WTC11 (cell line): ENCODE measurements around the gene KANSL3. TPM values are rescaled to one million over a fixed set of nuclear protein-coding genes. Genes with fewer than 3 reads are reported as not detected.

Experiments
- ATAC-seq: fragments of 200-7000 bp; cut with Tn5 transposase; 2 replicates; pipeline ENCODE4 v1.10.0; 2021; ENCODE audit warnings: mild to moderate bottlenecking, moderate library complexity
- Bru-seq: library from RNA; stranded (reverse); fragments of 400-500 nt; gene quantifications from one replicate; lab custom pipeline; 2021; lab: Mats Ljungman, UMichigan
- CTCF ChIA-PET: fragments of 300-600 bp; sonication (Branson Sonifier 250); formaldehyde crosslinking; loops from one replicate; lab custom pipeline; 2021; ENCODE audit warnings: antibody characterized with exemption; lab: Charles Lee
- POLR2A ChIA-PET: fragments of 350-600 bp; sonication (Branson Sonifier 250); formaldehyde crosslinking; loops from one replicate; lab custom pipeline; 2021; ENCODE audit warnings: antibody characterized with exemption; lab: Charles Lee
- DNase-seq: peaks from one replicate; pipeline ENCODE4 v3.0.0; 2021; ENCODE audit warnings: low spot score
- H3K27ac Mint-ChIP-seq: 2 replicates; pipeline ENCODE4 v1.8.0; 2021; ENCODE audit warnings: mixed read lengths
- H3K27me3 Mint-ChIP-seq: 2 replicates; pipeline ENCODE4 v1.8.0; 2021; ENCODE audit warnings: low read depth, mild to moderate bottlenecking, moderate library complexity, mixed read lengths
- H3K36me3 Mint-ChIP-seq: 2 replicates; pipeline ENCODE4 v1.8.0; 2021; ENCODE audit warnings: mixed read lengths
- H3K4me1 Mint-ChIP-seq: 2 replicates; pipeline ENCODE4 v1.8.0; 2022; ENCODE audit warnings: mixed read lengths
- H3K4me3 Mint-ChIP-seq: 2 replicates; pipeline ENCODE4 v1.8.0; 2021; ENCODE audit warnings: mild to moderate bottlenecking, moderate library complexity, mixed read lengths
- H3K9me3 Mint-ChIP-seq: 2 replicates; pipeline ENCODE4 v1.8.0; 2021; ENCODE audit warnings: mixed read lengths
- CBFB ChIP-seq: sonication (generic); formaldehyde crosslinking; IDR thresholded peaks from 2 replicates; pipeline ENCODE4 v1.8.1; 2022; ENCODE audit warnings: mild to moderate bottlenecking, low read depth, missing genetic modification reagents
- CREM ChIP-seq: sonication (generic); formaldehyde crosslinking; IDR thresholded peaks from 2 replicates; pipeline ENCODE4 v1.8.1; 2022; ENCODE audit warnings: mild to moderate bottlenecking, missing genetic modification reagents, moderate library complexity
- ELF4 ChIP-seq: sonication (generic); formaldehyde crosslinking; IDR thresholded peaks from 2 replicates; pipeline ENCODE4 v1.8.1; 2022; ENCODE audit warnings: low read depth, mild to moderate bottlenecking, moderate library complexity, missing genetic modification reagents
- FOXJ3 ChIP-seq: sonication (generic); formaldehyde crosslinking; IDR thresholded peaks from 2 replicates; pipeline ENCODE4 v1.9.0; 2021; ENCODE audit warnings: missing genetic modification reagents, mild to moderate bottlenecking, borderline replicate concordance
- FOXP1 ChIP-seq: sonication (generic); formaldehyde crosslinking; IDR thresholded peaks from 2 replicates; pipeline ENCODE4 v1.8.0; 2022; ENCODE audit warnings: missing genetic modification reagents, mild to moderate bottlenecking, moderate library complexity, borderline replicate concordance
- IRF2 ChIP-seq: sonication (generic); formaldehyde crosslinking; IDR thresholded peaks from 2 replicates; pipeline ENCODE4 v1.8.0; 2022; ENCODE audit warnings: low read depth, missing genetic modification reagents, borderline replicate concordance
- NFATC4 ChIP-seq: fragments of 250-450 bp; sonication (Bioruptor Pico); IDR thresholded peaks from 2 replicates; pipeline ENCODE4 v1.9.0; 2021; ENCODE audit warnings: mild to moderate bottlenecking
- NR1H2 ChIP-seq: sonication (generic); formaldehyde crosslinking; IDR thresholded peaks from 2 replicates; pipeline ENCODE4 v1.9.0; 2021; ENCODE audit warnings: mild to moderate bottlenecking, moderate library complexity, missing genetic modification reagents
- NR3C1 ChIP-seq: sonication (generic); formaldehyde crosslinking; conservative IDR thresholded peaks from 2 replicates; pipeline ENCODE4 v1.8.1; 2023; ENCODE audit warnings: low read depth, mild to moderate bottlenecking, missing genetic modification reagents
- RORB ChIP-seq: fragments of 250-450 bp; sonication (Bioruptor Pico); IDR thresholded peaks from 2 replicates; pipeline ENCODE4 v1.9.0; 2021; ENCODE audit warnings: mild to moderate bottlenecking
- SMAD3 ChIP-seq: sonication (generic); formaldehyde crosslinking; IDR thresholded peaks from 2 replicates; pipeline ENCODE4 v1.8.0; 2022; ENCODE audit warnings: missing genetic modification reagents, mild to moderate bottlenecking, borderline replicate concordance
- SMAD4 ChIP-seq: sonication (generic); formaldehyde crosslinking; IDR thresholded peaks from 2 replicates; pipeline ENCODE4 v1.8.0; 2022; ENCODE audit warnings: mild to moderate bottlenecking, missing genetic modification reagents
- TCF7 ChIP-seq: sonication (generic); formaldehyde crosslinking; IDR thresholded peaks from 2 replicates; pipeline ENCODE4 v1.8.0; 2022; ENCODE audit warnings: mild to moderate bottlenecking, low read depth, missing genetic modification reagents, moderate library complexity
- TP53 ChIP-seq: sonication (generic); formaldehyde crosslinking; IDR thresholded peaks from 2 replicates; pipeline ENCODE4 v1.8.1; 2023; ENCODE audit warnings: mild to moderate bottlenecking, missing genetic modification reagents
- long read RNA-seq, 3 experiments: library from RNA in 1 of 3; library from capped mRNA in 1 of 3; library from polyadenylated mRNA in 1 of 3; unstranded in 2 of 3; stranded (forward) in 1 of 3; transcript quantifications; one replicate each; pipeline ENCODE4 v2.0.0, GENCODE V29; 2021
- total RNA-seq: library from RNA; stranded (reverse); gene quantifications from 3 replicates; pipeline ENCODE4 v1.2.3, GENCODE V29; 2021
- TF ChIP-seq, protein P1 (sequence below): sonication (generic); formaldehyde crosslinking; IDR thresholded peaks from 2 replicates; pipeline ENCODE4 v1.8.1; 2023; ENCODE audit warnings: mild to moderate bottlenecking, missing genetic modification reagents
- TF ChIP-seq, protein P2 (sequence below): fragments of 250-450 bp; sonication (Bioruptor Pico); conservative IDR thresholded peaks from 2 replicates; pipeline ENCODE4 v1.9.0; 2021; ENCODE audit warnings: mild to moderate bottlenecking
- TF ChIP-seq, protein P3 (sequence below): sonication (generic); formaldehyde crosslinking; IDR thresholded peaks from 2 replicates; pipeline ENCODE4 v1.8.0; 2023; ENCODE audit warnings: mild to moderate bottlenecking, missing genetic modification reagents
- TF ChIP-seq, protein P4 (sequence below): sonication (generic); formaldehyde crosslinking; IDR thresholded peaks from 2 replicates; pipeline ENCODE4 v1.8.1; 2022; ENCODE audit warnings: low read depth, missing genetic modification reagents, borderline replicate concordance
- TF ChIP-seq, protein P5 (sequence below): sonication (generic); formaldehyde crosslinking; IDR thresholded peaks from 2 replicates; pipeline ENCODE4 v1.8.1; 2023; ENCODE audit warnings: mild to moderate bottlenecking, missing genetic modification reagents
- TF ChIP-seq, protein P6 (sequence below): sonication (generic); formaldehyde crosslinking; IDR thresholded peaks from 2 replicates; pipeline ENCODE4 v1.8.0; 2023; ENCODE audit warnings: missing genetic modification reagents
- TF ChIP-seq, protein P7 (sequence below): sonication (generic); formaldehyde crosslinking; IDR thresholded peaks from 2 replicates; pipeline ENCODE4 v1.8.0; 2022; ENCODE audit warnings: mild to moderate bottlenecking, missing genetic modification reagents

The KANSL3 gene
- 28.3 to 32.5 TPM (median 29.2 TPM) in 3 replicates for total RNA-seq
- Bru-seq, nascent RNA, result percentile 78 among the genes with signal in this experiment
- long read RNA-seq, experiment 1, full-length matches to known transcripts, result 36 of 98 reads
- long read RNA-seq, experiment 1, partial matches to known transcripts, result 22 of 98 reads
- long read RNA-seq, experiment 1, other reads (novel, unspliced or antisense), result 40 of 98 reads
- long read RNA-seq, experiment 2, full-length matches to known transcripts, result 2 of 32 reads
- long read RNA-seq, experiment 2, partial matches to known transcripts, result 8 of 32 reads
- long read RNA-seq, experiment 2, other reads (novel, unspliced or antisense), result 22 of 32 reads
- long read RNA-seq, experiment 3, partial matches to known transcripts, result 1 of 1 reads
- long read RNA-seq, experiment 3, other reads (novel, unspliced or antisense), result 0 of 1 reads

DNA sequence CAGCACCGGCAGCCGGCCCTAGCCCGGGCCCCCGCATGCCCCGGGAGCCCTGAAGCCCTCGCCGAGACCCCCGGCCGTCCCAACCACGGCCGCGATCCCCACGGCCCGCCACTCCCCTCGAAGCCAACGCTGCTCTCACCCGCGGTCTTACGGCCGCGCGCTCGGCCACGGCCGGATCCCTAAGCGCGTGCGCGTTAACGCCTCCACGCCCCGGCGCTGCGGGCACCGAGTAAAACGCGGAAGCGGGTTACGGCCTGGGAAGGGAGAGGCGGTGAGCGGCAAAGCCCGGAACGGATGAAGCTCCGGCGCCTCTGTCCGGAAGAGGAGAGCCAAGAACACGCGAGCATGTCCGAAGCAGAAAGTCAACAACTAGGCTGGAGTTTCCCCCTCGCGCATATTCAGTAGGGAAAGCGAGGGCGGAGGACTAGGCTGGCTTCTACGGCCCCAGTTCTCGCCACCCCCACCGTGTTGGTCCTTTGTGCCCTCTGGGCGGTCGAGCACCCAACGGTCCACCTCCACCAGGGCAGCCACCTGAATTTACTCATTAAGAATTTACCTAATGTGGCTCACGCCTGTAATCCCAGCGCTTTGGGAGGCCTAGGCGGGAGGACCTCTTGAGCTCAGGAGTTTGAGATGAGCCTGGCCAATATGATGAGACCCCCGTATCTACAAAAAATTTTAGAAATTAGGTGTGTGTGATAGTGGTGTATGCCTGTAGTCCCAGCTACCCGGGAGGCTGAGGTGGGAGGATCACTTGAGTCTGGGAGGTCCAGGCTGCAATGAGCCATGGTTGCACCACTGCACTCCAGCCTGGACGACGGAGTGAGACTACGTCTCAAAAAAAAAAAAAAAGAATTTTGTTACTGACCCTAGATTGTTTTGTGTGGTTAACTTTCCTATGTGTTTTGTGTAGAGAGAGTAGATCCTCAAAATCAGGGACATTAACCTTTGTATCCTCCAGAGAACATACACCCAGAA lies at the start of gene KANSL3:
KANSL3 (minus strand) TSS at position 169 of the 978 bp plus-strand sequence. CDS start 1,177 bp downstream, outside the sequence.
- POLR2A ChIA-PET, result interaction anchor here (0.6 kb wide), 1 partner anchor 82 kb away, joined by 4 read pairs; no protein-coding TSS in a partner anchor
- peak; percentile 75 for ATAC-seq
- TF ChIP-seq CBFB (CRISPR knock-in tag), result peak; percentile 95
- TF ChIP-seq FOXP1, result peak; percentile 96
- TF ChIP-seq, protein P1, sequence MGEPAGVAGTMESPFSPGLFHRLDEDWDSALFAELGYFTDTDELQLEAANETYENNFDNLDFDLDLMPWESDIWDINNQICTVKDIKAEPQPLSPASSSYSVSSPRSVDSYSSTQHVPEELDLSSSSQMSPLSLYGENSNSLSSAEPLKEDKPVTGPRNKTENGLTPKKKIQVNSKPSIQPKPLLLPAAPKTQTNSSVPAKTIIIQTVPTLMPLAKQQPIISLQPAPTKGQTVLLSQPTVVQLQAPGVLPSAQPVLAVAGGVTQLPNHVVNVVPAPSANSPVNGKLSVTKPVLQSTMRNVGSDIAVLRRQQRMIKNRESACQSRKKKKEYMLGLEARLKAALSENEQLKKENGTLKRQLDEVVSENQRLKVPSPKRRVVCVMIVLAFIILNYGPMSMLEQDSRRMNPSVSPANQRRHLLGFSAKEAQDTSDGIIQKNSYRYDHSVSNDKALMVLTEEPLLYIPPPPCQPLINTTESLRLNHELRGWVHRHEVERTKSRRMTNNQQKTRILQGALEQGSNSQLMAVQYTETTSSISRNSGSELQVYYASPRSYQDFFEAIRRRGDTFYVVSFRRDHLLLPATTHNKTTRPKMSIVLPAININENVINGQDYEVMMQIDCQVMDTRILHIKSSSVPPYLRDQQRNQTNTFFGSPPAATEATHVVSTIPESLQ, result no peak
- TF ChIP-seq, protein P2, sequence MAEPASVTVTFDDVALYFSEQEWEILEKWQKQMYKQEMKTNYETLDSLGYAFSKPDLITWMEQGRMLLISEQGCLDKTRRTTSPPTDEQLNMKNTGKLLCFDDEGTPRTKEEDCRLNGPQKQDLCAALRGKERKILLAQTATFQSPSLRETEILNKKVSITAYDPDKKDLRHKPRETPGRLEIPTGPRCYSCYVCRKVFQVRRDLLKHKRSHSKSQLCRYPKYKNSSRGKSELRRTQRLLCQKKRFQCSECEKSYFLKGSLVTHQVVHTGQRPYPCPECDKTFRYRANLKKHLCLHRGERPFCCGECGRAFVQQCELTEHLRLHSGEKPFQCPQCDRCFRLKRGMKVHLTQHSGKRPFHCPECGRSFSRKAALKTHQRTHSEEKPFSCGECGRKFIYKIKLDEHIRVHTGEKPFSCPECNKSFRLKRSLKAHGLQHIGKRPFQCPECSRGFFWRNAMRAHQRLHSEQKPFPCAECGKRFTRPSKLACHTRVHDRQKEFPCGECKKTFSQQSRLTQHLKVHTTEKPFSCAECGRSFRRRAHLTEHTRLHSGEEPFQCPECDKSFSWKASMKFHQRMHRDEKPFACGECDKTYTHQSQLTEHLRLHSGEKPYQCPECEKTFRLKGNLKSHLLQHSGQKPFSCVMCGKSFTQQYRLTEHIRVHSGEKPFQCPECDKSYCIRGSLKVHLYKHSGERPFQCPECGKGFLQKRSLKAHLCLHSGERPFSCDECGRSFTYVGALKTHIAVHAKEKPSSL (CRISPR knock-in tag), result no peak
- TF ChIP-seq TCF7, result no peak
- TF ChIP-seq, protein P3, sequence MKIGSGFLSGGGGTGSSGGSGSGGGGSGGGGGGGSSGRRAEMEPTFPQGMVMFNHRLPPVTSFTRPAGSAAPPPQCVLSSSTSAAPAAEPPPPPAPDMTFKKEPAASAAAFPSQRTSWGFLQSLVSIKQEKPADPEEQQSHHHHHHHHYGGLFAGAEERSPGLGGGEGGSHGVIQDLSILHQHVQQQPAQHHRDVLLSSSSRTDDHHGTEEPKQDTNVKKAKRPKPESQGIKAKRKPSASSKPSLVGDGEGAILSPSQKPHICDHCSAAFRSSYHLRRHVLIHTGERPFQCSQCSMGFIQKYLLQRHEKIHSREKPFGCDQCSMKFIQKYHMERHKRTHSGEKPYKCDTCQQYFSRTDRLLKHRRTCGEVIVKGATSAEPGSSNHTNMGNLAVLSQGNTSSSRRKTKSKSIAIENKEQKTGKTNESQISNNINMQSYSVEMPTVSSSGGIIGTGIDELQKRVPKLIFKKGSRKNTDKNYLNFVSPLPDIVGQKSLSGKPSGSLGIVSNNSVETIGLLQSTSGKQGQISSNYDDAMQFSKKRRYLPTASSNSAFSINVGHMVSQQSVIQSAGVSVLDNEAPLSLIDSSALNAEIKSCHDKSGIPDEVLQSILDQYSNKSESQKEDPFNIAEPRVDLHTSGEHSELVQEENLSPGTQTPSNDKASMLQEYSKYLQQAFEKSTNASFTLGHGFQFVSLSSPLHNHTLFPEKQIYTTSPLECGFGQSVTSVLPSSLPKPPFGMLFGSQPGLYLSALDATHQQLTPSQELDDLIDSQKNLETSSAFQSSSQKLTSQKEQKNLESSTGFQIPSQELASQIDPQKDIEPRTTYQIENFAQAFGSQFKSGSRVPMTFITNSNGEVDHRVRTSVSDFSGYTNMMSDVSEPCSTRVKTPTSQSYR (CRISPR knock-in tag), result no peak
- TF ChIP-seq, protein P4, sequence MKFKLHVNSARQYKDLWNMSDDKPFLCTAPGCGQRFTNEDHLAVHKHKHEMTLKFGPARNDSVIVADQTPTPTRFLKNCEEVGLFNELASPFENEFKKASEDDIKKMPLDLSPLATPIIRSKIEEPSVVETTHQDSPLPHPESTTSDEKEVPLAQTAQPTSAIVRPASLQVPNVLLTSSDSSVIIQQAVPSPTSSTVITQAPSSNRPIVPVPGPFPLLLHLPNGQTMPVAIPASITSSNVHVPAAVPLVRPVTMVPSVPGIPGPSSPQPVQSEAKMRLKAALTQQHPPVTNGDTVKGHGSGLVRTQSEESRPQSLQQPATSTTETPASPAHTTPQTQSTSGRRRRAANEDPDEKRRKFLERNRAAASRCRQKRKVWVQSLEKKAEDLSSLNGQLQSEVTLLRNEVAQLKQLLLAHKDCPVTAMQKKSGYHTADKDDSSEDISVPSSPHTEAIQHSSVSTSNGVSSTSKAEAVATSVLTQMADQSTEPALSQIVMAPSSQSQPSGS (CRISPR knock-in tag), result peak; percentile 59; the same call in 1 of the 2 replicates
- peak; percentile 75 for TF ChIP-seq SMAD3 (CRISPR knock-in tag)
- TF ChIP-seq ELF4 (CRISPR knock-in tag), result no peak
- TF ChIP-seq NR3C1 (CRISPR knock-in tag), result peak; percentile 72; the same call in 1 of the 2 replicates
- no peak for TF ChIP-seq RORB (CRISPR knock-in tag)
- TF ChIP-seq TP53 (CRISPR knock-in tag), result 0 out of 2 replicates have a peak, but pooled peaks have one; percentile 47
- no peak for TF ChIP-seq FOXJ3 (CRISPR knock-in tag)
- TF ChIP-seq, protein P5, sequence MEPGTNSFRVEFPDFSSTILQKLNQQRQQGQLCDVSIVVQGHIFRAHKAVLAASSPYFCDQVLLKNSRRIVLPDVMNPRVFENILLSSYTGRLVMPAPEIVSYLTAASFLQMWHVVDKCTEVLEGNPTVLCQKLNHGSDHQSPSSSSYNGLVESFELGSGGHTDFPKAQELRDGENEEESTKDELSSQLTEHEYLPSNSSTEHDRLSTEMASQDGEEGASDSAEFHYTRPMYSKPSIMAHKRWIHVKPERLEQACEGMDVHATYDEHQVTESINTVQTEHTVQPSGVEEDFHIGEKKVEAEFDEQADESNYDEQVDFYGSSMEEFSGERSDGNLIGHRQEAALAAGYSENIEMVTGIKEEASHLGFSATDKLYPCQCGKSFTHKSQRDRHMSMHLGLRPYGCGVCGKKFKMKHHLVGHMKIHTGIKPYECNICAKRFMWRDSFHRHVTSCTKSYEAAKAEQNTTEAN (CRISPR knock-in tag), result peak; percentile 91; the same call in 1 of the 2 replicates
- TF ChIP-seq SMAD4, result no peak
- TF ChIP-seq NFATC4 (CRISPR knock-in tag), result no peak
- TF ChIP-seq, protein P6, sequence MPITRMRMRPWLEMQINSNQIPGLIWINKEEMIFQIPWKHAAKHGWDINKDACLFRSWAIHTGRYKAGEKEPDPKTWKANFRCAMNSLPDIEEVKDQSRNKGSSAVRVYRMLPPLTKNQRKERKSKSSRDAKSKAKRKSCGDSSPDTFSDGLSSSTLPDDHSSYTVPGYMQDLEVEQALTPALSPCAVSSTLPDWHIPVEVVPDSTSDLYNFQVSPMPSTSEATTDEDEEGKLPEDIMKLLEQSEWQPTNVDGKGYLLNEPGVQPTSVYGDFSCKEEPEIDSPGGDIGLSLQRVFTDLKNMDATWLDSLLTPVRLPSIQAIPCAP, result peak; percentile 86
- TF ChIP-seq, protein P7, sequence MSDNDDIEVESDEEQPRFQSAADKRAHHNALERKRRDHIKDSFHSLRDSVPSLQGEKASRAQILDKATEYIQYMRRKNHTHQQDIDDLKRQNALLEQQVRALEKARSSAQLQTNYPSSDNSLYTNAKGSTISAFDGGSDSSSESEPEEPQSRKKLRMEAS (CRISPR knock-in tag), result peak; percentile 93
- TF ChIP-seq CREM (CRISPR knock-in tag), result 0 out of 2 replicates have a peak, but pooled peaks have one; percentile 71
- TF ChIP-seq IRF2 (CRISPR knock-in tag), result no peak; the same call in 1 of the 2 replicates
- no peak for TF ChIP-seq NR1H2 (CRISPR knock-in tag)

More for the DNA sequence above, at the start of gene KANSL3:
- peaks cover 20% of the 10 kb centered on the region for H3K4me1 Mint-ChIP-seq
- H3K27ac Mint-ChIP-seq, result 0 out of 2 replicates have a peak within 1 kb of the TSS, but pooled peaks have one; percentile 36
- peaks cover 12% of the 10 kb centered on the region for H3K36me3 Mint-ChIP-seq
- peak; percentile 86 for DNase-seq
- H3K27me3 Mint-ChIP-seq, result peaks cover 9% of the 10 kb centered on the region
- no peaks in the 10 kb centered on the region for H3K9me3 Mint-ChIP-seq
- CTCF ChIA-PET, result interaction anchor here (0.7 to 1.7 kb wide), 4 partner anchors 15 to 320 kb away, joined by 3 to 8 read pairs (median 5); no protein-coding TSS in a partner anchor
- H3K4me3 Mint-ChIP-seq, result peak within 1 kb of the TSS; percentile 89
